GM21381 (cell line): ENCODE data around the gene TRAF1.

Experiments used
- ATAC-seq: cut with Tn5 transposase; IDR thresholded peaks from one replicate; pipeline ENCODE4 v1.9.1; 2021; ENCODE audit warnings: mild to moderate bottlenecking, moderate library complexity; ENCODE audit not compliant: unreplicated experiment

Gene TRAF1

DNA sequence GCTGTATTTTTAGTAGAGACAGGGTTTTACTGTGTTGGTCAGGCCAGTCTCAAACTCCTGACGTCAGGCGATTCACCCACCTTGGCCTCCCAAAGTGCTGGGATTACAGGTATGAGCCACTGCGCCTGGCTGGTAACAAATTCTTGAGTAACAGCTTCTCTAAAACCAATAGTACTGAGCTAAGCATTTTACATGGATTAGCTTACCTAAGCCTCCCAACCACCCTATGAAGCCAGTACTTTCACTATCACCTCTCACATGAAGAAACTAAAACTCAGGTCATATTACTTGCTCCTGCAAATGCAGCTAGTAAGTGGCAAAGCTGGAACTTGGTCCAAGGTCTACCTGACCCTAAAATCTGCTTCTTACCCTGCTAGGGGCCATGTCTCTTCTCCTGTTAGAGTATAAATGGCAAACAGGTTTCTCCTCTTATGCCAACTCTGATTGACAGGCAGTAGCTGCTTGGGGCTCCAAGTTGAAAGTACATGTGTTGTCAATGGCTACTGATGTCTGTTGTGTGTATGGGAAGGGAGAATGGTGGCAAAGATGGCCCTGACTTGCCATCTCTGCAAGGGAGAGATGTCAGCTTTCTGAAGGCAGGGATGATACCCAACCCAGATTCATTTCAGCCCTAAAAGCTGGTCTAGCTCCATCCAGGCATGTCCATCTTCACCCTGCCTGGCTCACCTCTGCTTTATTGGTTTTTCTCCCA is 53.6 kb downstream of the TRAF1 start:
- no peak for ATAC-seq

DNA sequence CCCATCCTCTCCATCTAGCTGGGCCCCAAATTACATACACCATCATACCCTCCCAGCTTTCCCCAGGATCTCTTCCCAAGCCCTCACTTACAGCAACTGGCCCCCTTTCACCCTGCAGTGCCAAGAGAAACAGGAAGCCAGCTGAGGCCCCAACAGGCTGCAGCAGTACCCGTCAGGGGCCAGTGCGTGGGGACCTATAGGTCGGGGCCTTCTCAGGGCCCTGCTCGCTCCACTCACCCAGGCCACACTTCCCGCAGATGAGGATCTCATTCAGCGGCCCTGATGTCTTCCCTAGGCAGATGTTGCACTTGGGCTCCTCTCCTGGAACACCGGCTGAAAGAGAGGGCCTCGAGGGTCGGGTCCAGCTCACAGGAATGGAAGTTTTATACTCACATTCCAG is 56.4 kb downstream of the TRAF1 start:
- no peak for ATAC-seq

DNA sequence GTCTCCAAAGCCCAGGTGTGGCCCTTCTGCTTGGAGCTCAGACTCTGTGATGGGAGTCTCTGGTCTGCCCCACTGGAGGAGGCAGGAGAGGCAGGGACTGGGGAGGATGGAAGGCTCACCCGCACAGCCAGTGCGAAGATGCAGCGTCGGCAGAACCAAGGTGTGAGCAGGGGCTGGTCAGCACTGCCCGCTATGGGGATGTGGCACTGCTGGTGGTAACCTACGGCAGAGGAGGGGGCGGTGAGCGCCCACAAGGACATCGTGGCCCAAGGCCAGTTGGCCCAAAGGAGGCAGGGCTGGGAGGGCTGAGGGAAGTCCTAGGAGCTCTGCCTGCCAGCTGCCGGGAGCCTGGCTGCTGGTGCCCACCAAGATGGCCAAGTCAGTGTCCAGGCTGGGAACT is 56.9 kb downstream of the TRAF1 start:
- no peak for ATAC-seq

DNA sequence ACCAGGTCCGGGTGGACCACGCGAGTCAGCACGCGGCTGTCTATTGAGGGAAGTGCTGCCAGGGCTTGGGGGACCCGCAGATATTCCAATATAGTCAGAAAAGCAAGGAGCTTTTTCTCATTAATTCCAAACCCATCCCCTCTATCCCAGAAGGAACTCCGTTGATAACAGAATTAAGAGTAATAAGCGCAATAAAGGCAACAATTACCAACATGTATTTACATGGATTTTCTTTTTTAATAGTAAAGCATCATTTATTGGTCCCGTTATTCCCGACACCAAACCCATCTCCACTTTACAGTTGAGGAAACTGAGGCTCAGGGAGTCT is 57.3 kb downstream of the TRAF1 start:
- ATAC-seq = no peak

DNA sequence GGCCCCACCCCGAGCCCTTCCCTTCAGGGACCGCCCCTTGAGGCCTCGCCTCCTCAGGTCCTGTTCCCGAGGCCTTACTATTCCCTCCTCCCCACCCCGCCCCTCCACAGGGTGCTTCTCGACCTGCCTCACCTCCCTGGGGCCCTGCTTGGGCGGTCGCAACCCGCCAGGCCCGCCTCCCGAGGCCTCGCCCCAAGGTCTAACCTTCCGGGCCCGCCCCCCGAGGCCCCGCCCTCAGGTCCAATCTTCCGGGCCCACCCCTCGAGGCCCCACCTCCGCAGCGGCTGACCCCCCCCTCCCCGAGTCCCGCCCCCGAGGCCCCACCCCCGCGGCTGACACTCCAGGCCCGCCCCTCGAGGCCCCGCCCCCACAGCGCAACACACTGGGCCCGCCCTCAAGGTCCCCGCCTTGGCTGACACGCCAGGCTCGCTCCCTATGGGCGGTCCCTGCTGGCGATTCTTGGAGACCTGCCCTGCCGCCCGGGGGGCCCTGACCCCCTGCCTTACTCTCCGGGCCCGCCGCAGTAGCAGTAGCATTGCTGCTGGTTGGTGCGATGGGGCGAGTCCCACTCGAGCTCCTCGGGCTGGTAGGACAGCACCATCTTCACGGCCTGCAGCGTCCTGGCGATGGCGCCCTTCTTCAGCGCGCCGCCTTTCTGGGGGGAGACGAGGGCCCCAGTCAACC is 57.8 kb downstream of the TRAF1 start:
- peak; percentile 89 for ATAC-seq

DNA sequence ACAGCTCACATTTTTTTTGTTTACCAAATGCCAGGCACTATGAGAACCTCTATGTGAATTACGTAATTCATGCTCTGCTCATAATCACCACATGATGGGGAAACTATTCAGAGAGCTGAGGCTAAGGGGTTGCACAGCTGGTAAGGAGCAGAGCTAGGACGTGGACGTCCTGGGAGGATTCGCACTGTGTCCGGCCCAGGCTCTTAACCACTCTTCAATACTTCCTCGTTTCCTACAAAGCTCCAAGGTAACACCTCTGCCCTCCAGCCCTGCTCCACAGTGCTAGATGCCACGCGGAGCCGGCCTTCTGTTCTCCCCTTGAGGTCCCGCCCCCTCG is 58.3 kb downstream of the TRAF1 start:
- ATAC-seq = no peak

DNA sequence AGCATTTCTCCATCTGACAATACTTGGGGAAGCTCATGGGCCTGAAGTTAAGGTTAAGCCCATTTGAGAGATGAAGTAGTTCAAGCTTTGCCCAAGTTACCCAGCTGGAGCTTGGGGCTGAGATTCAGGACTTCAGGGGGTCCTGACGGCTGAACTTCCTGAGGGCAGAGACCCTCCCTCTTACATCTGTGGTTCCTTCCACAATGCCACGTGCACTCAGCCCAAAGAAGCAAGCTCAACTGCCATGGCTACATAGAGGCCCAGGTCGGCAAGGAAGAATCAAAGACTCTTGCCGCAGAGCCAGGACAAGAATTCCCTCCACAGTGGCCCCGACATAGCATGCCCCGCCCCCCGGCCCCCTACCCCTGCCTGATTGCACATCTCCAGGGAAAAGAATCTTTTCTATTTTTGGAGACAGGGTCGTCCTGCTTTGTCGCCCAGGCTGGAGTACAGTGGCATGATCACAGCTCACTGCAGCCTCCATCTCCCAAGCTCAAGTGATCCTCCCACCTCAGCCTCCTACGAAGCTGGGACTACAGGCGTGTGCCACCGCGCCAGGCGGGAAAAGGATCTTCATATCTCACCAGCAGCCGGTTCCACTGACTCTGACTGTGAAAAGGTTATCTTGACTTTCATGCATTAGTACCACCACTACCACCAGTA is 58.8 kb downstream of the TRAF1 start:
- no peak for ATAC-seq

DNA sequence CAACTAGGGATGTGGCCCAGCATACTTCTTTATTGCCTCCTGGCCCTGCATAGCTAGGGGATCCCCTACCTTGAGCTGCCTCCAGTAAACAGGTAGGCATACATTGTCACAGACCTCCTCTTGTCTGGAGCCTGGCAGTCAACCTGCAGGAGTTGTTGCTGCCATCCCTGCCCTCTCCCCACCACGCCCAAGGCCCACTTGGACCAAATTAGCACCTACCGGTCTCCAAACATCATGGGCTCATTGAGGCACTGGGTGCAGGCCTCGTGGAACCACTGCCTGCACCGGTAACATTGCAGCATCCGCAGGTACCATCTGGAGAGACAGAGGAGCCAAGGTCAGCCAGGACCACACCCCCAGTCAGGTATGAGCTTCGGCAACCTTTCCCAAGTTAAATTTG is 59.9 kb downstream of the TRAF1 start:
- no peak for ATAC-seq

DNA sequence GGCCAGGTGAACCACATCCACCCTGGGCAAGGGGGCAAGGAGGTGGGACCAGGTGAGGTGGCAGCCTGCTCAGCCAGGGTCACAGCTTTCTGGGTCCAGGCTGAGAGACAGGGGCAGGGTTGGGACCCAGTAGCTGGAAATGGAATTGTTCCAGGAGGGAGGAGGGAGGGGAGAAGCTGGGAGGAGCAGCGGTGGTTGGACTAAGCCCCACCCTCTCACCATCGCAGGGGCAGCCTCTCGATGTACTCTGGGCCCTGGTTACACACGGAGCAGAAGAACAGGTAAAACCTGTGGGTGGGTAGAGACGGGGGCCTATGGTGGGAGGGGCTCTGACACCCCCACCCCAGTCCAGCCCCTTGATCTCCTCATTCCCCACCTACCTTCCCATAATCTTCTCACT is 60.8 kb downstream of the TRAF1 start:
- ATAC-seq = no peak

DNA sequence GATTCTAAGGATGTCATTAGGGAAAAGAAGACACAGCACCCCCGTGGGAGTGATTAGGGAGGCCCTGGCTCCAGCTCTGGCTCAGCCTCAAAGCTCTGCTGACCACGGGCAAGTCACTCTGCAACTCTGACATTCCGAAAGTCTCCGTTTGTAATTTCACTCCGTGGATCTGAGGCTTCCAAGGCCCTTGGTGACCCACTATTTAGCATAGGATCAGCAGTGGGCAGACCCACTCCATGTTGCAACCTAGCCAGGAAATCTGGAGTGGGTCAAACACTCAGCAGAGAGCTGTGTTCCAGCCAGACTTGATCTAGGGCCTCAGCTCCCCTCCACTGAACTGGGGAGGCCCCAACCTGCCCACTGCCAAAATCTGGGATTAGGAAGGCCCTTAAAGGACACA is 61.4 kb downstream of the TRAF1 start:
- no peak for ATAC-seq

DNA sequence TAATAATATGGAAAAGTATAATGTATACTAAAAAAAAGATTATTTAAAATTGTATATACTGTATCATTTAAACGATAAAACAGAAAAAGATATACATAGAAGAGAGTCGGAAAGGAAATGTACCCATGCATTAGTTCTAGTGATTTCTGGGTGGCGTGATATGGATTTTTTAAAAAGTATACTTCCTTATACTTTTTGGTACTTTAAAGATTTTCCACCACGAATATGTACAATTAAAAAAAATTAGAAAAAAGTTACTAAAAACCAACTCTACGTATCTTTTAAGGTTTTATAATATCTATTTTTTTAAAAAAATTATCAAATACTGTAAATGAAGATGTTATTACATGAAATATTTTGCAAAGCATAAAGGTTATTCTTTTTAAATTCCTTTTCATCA is 61.9 kb downstream of the TRAF1 start:
- ATAC-seq = no peak

DNA sequence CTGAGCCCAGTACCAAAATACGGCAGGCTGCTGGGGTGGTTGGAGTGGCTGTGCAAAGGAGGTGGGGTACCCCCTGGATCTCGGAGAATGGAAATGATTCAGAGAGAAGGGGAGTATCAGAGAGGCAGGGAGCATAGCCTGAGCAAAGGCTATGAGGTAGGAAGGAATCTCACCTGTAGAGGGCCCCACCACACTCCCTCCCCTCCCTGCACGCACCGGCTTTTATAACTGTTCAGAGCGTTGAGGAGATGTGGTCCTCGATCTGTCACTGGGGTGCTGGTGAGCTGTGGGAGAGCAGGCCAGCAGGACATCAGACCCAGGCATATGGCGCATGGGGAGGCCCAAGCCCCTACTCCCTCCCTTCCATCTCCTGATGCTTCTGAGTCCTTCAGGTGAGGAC is 62.8 kb downstream of the TRAF1 start:
- no peak for ATAC-seq

DNA sequence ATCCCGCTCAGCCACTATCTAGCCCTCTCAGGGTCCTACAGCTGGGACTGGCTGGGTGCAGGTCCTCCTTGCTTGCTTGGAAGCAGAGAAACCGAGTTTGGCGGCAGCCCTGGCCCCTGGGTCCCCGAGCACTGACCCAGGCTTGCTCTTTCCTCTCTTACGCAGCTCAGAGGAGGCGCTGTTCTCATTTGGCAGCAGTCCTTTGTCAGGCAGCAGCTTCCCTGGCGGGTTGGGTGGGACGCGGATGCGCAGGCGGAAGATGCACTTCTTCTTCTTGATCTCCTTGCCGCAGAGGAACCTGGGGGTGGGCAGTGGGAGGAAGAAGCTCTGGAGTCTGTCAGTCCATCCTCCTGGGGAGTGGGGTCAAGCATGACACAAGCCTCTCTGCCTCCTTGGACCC is 64.1 kb downstream of the TRAF1 start:
- ATAC-seq = no peak

DNA sequence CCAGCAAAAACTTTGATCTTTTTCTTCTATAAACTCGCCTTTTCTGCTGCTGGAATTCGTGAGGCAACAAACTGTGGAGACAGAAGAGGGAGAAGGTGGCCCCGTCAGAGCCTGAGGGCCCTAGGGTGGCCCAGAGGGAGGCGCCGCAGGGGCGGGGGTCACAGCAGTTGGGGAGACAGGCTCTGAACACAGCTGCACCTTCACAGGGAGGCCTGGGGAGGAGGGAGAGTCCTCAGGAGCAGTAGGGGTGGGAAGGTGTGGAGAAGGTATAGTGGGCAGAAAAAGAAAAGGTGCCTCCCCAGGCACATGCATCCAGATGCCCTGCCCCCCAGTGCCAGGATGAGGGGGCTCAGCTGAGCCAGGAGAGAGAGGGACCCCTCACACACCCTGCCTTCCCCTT is 64.7 kb downstream of the TRAF1 start:
- ATAC-seq = no peak

DNA sequence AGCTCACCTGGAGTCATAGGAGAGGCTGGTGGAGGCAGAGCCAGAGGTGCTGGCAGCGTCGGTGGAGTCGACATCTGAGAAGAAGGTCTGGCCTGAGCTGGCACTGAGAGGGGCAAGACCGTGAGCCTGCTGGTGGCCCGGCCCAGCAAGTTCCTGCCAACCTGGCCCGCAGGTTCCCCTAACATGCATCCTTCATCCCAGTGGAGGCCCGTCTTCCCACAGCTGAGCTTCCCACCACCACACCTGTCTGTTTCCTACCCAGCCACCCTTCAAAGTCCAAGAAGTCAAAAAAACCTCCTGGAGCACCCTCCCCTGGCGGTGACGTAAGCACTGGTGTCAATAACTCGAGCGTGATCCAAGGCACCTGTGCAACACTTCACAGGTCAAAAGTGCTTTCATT is 66.5 kb downstream of the TRAF1 start:
- ATAC-seq = no peak

DNA sequence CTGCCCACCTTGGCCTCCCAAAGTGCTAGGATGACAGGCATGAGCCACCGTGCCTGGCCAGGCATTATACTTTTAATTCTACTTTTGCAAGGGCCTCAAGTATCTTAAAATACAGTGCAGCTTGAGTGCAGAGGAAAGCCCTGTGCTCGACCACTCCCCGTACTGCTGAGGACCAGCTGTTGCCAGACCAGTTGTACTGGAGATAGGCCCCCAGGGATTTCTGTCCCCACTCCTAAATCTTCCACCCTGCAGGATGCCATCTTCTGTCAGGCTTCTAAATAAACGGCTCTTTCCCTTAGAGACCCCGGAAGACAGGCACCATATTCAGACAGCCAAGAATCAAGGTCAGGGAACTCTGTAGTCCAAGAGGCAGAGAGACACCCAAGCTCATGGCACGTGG is 67.2 kb downstream of the TRAF1 start:
- no peak for ATAC-seq

DNA sequence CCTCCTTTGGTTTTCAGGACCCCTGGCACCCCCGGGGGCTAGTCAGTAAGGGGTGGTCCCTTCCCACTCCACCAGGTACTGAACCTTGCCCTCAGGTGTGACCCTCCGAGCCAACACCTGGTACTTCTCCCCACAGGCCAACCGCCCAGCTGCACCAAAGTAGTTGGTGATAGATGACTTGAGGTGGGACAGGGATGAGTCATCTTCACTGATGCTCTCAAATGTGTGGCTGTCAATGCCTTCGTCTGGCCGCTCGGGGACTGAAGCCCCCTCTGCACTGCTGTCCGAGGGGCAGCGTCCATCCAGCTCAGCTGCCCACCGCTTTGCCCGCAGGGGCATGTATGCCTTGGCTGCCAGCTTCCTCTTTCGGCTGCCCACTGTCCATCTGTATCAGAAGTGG is 68.7 kb downstream of the TRAF1 start:
- no peak for ATAC-seq

DNA sequence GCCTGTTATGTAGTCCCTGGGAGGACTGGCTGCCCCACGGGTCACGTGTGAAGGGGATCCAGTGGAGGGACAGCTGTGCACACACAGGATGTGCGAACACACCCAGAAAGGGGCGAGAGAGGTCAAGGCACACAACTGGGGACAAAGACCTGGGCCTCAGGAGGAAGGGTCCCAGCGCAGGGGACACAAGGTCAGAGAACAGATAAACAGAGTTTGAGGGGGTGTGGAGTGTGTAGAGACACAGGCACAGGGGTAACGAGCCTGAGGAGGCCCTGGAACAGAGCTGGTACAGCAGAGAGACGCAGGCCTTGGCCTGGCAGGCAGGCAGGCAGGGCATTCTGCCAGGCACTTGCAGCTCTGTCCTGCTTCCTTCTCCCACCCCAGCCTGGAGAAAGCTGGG is 69.1 kb downstream of the TRAF1 start:
- no peak for ATAC-seq

DNA sequence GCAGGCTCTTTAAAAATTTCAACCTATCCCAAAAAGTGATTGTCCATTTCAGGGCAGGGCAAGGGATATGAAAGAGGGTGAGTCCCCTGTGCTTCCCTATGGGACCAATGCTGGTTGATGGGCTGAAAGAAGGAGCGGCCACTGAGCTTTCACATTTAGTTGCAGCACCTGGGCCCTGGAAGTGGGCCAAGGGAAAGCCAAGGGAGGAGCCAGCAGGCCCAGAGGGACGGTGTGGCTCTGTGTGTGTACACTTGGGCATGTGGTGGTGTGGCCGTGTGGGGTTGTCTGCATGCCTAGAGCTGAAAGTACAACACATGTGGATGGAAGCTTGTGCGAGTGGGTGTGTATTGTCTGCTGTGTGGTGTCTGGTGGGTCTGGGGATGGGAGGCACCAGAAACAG is 69.9 kb downstream of the TRAF1 start:
- ATAC-seq = no peak

DNA sequence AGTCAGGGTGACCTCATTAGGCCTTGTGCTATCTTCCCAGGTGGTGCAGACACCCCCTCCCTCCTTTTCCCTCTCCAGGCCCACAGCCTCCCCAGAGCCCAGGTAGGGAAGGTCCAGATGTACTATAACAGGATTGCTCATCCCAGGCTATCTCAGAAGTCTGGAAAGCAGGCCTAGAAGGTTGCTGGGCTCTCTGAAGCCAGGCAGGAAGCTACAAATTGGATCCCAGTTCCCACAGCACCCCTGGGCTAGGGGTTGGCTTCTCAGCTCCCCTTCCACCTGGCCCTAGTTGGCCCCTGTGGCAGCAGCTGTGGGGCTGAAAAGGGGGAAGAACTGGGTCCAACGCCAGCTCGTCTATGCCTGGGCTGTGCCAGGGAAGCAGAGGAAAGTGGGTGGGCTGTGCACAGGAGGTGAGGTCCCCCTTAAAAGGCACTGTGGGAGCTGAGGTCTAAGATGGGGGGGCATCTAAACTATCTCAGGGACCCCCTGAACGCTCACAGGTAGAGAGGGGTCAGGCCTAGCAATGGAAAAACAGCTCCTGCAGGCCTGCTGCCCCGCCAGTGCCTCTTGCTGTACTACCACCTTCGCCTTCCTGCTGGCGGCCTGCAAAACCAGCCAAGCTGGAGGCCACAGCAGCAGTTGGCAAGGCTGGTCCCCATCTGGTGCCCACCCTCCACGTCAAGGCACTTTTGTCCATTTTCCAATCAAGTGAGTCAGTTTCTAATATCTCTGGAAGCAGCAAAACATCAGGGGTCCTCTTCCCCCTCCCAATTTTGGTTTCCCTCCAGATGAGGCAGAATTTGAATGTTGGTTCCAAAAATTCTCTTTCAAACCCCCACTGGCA is 70.5 kb downstream of the TRAF1 start:
- ATAC-seq = no peak

DNA sequence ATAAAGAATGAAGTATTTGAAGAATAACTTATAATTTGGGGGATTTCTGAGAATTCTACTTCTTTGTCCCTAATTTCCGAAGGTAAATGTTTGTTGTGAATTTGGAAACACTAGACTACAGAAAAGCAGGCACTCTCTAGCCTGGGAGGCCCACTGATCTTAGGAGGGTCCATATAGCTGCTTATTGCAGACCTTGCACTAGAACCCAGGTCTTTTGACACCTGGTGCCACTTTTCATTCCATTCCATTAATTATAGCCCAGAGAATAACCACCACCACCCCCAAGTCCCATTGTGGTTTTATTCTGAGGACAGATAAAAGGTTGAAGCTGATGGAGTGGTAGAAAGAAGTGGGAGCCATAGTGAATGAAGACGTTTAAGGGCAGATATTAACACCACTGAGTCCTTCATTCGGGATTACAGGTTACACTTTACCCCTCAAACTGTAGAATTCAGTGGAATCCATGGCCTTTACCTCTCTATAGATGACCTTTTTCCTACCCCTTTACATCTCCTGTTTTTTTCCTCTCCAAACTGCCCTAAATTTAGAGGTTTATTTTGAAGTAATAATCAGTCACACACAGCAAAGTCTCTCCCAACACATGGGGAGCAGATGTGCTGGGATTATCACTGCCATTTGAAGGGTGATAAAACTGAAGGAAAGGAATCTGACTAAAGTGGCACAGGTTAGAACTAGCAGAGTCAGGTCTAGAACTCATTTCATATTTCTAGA is 71.8 kb downstream of the TRAF1 start:
- ATAC-seq = no peak
